Ramos (cell line): Measurements from ENCODE around the gene SFXN5.

Experiments used
- in situ Hi-C: fragments of 300-500 bp; cut with MboI; formaldehyde crosslinking; loops from one replicate; pipeline ENCODE4 v1.14.3; 2022; ENCODE audit warnings: low sequenced_read_pairs; ENCODE audit not compliant: unreplicated experiment

The SFXN5 gene

DNA sequence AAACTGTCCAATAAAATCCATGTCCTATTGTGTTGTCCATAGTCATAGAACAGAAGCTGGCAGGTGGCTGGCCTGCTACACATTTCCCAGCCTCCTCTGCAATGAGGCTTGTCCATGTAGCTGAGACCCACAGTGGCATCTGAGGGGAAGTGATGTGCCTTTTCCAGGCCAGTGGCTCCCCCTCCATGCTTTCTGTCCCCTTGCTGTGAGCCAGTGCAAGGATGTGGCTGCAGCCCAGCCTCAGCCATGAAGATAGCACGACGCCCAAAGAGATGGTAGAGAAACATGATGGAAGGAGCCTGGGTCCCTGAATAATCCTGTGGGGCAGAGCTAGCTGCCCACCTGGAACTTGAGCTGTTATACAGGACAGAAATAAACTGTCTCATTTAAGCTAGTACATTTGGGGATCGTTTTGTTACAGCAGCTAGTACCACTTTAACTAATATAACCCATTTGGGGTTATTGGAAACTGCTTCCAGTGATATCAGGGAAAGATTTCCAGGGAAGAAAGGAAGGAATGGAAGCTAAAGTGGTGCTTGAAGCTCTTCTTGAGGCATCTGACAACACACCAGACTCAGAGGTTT lies 40.3 kb downstream of the SFXN5 start:
- in situ Hi-C loops: no loop called here

DNA sequence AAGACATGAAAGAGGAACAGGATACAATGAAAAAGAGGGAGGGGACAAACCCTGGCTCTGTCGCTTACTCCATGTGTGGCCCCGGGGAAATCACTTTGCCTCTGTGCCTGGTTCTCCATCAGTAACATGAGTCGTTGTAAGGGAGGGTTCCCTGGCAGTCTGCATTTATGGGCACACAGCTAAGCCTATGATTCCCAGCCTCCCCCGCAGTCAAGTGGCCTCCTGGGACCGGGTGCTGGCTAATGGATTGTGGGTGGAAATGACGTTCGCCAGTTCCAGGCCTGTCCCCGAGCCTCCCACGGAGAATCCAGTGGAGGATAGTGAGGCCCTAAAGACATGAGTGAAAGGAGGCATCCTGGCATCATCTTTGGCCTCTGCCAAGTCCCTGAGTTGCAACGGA lies 42.7 kb downstream of the SFXN5 start:
- in situ Hi-C loops: no loop called here

DNA sequence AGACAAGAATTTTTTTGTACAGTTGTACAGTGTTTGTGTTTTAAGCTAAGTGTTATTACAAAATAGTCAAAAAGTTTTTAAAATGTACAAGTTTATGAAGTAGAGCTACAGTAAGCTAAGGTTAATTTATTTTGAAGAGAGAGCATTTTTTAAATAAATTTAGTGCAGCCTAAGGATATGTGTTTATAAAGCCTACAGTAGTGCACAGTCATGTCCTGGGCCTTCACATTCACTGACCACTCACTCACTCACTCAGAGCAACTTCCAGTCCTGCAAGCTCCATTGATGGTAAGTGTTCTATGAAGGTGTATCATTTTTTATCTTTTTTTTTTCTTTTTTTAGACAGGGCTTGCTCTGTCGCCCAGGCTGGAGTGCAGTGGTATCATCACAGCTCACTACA lies 44.2 kb downstream of the SFXN5 start:
- in situ Hi-C loops: no loop called here

DNA sequence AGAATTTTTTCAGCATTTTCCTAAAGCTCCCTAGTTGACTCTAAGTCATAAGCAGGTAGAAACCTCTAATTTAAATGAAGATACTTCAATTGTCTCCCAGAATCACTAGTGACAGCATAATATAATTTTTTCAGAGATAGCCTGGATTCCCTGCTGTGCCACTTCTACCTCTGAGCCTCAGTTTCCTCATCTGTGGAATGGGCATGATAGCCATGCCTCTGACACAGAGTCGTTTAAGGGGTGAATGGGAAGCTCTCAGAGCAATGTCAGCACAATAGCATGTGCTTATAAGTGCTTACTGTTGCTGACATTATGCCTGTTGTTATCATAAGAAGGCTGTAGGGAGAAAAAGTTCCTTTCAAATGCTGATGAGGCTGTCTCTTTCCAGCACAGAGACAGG lies 48.0 kb downstream of the SFXN5 start:
- in situ Hi-C loops: no loop called here

DNA sequence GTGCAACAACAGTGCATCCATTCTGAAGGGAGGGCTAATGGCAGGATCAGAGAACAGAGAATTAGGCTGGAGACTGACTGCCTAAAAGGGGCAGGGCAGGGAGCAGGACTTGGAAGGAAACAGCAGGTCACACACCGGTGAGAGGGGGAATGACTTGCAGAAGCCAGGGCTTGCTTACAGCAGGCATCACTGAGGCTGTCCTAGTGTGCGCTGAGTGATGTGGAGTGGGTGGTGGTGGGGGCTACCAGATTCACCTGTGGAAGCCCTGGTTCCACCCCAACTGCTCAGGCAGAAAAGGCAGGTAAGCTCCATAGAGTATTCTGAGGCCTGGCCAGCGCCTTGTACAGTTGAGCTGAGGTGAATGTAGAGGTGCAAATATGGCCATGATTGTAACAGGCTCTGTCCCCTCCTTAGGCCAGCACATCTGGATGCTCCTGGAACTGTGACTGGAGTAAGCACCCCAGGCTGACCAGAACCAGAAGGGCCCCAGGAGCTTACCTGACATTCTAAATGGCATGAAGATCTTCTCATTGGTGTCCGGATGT lies 49.4 kb downstream of the SFXN5 start:
- in situ Hi-C loops: no loop called here

GRCh38 chr2:73021371-73022010 lies 50.0 kb downstream of the SFXN5 start:
- in situ Hi-C loops: no loop called here

DNA sequence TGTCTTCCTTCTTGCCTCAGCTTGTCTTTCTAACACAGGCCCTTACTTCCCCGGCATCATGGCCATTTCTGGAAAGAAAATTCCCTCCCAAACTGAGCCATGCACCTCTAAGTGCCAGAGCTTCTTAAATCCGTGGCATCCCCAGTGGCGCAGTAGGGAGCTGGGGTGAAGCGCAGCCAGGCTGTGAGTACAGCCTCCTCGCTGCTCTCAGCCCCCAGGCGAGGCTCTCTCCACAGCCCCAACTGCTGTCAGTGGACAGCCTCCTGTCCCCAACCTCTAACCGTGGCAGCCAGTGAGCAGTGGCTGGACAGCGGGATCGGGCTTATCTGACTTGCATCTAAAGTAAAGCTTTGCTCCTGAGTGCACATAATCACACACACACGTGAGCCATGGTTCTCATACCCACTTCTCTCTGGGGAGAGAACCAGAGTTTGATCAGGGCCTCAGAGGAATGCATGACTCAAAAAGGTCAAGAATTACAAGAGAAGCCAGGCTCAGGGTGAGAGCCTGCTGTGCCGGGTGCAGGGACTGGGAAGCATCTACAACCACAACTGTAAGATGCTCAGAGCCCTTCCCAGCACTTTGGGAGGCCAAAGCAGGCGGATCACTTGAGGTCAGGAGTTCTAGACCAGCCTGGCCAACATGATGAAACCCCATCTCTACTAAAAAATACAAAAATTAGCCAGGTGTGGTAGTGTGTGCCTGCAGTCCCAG lies 50.7 kb downstream of the SFXN5 start:
- in situ Hi-C loops: no loop called here

DNA sequence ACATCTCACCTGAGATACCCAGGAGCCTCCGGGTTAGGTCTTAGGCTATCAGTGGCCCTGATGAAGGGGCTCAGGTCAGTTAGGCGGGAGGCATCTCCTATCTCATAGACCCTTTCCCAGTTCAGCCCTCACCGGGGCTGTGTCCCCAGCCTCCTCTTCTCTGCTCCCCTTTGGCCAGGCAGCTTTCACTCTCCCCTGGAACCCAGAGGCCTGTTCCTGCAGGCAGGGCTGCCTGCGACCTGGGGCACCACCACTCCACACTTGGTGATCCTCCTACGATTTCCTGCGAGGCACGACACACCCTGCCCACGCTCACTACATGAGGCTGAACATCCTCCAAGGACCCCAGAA lies 51.2 kb downstream of the SFXN5 start:
- in situ Hi-C loops: no loop called here

GRCh38 chr2:73018188-73018825 lies 53.2 kb downstream of the SFXN5 start:
- in situ Hi-C loops: no loop called here

DNA sequence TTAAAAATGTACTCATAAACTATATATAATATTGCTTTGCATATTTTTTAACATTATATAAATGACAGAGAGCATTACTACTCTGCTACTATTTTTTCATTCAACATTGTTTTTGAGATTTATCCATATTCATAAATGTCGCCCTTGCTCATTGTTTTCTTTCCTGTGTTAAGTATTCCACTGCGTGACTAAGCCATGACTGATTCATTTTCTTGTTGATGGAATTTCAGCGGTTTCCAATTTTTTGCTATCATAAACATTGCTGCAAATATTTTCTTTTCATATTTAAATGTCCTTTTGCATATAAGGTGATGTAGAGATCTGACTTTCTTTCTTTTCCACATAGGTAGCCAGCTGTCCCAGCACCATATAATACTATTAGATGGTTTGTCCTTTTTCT lies 57.6 kb downstream of the SFXN5 start:
- in situ Hi-C loops: no loop called here

DNA sequence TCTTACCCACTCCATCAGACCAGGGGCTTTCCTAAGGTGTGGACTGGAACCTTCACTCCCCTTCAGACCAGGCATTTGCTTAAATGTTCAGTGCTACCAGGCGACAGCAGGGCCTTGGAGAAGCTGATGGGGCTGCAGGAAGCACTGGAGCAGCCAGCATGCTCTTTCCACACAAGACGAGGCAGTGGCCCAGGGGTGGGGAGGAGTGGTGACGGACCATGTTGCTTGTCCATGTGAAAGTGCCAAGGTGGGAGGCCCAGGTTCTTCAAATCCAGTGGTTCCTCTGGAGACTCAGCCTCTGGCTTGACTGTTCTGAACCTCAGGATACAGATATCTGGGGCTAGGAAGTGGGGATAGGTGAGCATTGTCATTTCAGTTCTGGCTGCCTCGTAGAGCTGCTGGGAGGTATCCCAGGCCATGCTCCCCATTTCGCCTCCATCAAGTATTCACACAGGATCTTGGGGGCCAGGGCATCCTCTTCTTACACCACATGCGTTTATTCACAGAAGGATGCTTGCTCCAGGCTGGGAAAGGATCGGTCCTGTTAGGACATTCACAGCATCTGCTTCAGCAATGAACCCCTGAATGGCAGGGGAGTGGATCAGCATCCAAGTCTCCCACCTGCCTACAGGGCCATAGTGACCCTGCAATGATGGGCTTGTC lies 62.2 kb downstream of the SFXN5 start:
- in situ Hi-C loops: no loop called here

- in situ Hi-C loops: no loop called here
These were observed 62.8 kb downstream of the SFXN5 start for GRCh38 chr2:73008766-73009135.

GRCh38 chr2:73007991-73008765 lies 63.3 kb downstream of the SFXN5 start:
- in situ Hi-C loops: no loop called here

DNA sequence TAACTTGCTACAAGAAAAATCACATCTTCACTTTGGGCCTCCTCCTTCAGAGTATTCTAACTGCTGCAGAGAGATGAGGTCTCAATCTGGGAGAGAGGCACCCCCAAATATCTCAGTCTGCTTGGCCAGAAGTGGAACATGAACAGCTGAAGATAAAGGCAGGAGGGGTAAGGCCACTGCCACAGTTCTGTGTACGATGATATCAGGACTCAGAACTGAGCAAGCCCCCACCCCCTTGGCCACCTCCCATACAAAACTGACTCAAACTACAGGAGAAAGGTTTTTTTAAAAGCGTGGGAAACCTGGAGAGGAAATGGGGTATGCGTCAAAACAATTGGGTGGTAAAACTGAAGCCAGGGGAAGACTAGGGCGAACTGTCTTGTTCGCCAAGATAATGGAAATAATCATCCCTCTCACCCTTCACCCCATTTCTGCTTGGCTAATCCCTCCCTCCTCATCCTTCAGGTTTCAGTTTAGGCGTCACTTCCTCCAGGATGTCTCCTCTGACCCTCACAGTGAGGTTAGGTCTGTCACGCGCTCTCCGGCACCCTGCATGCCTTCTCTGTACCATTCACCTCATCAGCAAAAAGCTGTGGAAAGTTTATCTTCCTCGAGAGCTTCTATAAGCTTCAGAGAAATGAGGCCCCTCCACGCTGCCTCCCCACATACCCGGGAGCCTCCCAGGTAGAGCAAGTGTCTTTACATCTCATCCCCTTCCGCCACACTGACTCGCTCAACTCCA lies 64.4 kb downstream of the SFXN5 start:
- in situ Hi-C loops: no loop called here

GRCh38 chr2:73004889-73005596 lies 66.5 kb downstream of the SFXN5 start:
- in situ Hi-C loops: no loop called here

DNA sequence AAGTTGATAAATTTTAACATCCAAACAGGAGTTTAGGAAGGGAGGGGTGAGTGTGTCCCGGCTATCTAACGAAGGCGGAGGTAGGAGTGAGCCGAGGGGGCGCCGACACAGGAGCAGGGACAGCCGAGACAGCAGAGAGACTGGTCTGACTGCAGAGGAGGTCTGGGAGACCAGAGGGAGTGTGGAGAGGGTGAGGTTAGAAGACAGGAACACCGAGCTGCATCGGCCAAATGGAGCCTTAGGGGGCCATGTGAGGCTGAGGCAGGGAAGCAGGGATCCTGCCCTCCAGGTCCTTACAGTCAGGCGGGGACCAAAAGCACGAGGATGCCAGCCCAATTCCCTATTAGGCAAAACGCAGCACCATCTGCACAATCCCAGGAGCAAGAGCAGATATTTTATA lies 67.0 kb downstream of the SFXN5 start:
- in situ Hi-C loops: no loop called here

DNA sequence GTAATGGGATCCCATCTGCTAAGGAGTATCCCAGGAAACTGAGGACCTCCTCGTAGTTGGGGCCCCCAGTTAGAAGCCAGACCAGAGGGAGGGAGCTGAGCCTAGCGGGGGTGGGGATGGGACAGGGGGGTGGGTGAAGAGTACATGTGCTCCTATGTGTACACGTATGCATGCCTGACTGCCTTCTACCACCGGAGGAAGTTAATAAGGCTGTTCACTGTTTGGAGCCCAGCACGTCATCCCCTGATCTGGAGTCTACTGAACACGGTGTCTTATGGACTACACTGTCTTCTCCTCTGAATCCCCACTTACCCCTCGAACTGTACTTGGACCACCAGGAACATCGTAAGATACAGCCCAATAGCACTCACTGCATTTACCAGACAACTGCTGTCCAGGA lies 68.5 kb downstream of the SFXN5 start:
- in situ Hi-C loops: no loop called here

DNA sequence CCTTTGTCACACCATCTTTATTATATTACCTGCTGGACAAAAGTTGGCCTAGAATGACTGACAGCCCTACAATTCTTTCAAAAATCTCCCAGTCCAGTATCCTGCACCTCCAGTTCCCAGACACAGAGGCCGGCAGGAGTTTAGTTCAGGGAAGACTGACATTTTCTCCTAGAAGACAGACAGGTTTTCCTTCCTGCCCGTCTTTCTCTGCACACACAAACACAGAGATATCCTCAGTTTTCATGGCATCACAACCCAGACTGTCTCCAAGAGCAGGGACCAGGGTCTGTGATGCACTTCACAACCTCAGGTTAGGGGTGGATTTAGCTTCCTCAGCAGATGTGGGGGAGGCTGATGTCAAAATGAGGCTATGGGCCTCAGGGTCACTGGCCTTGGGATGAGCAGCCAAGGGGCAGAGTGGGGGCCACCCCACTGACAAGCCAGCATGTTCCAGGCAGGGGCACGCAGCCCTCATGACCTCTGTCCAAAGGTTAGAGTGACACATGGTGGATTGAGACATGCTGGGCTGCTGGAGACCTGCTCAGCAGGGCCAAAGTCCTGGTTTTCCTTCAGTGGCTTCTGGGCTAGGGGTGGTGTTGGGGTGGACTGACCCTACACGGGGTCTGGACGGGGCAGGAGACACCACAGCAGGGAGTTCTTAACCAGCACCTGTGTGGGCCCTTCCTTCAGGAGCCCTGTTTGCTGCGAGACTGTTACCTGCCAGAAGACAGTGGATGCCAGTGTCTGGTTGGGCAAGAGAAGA lies 70.5 kb downstream of the SFXN5 start:
- in situ Hi-C loops: no loop called here
